ENCODE data around the gene RYR3. TPM values are rescaled to one million over a fixed set of nuclear protein-coding genes. Genes with fewer than 3 reads are reported as not detected.

The RYR3 gene
- total RNA-seq, 6 experiments from 2014 or later = not detected

GRCh38 chr15:33411596-33412540 lies 101.1 kb downstream of the RYR3 start:
- H3K36me3 Mint-ChIP-seq (ENCODE audit: low read depth) = no peaks in the 10 kb centered on the region
- peaks cover 2% of the 10 kb centered on the region for H3K27me3 Mint-ChIP-seq (ENCODE audit: insufficient read depth)
- DNase-seq = no peak
- no peak overlapping the region for H3K27ac Mint-ChIP-seq
- no peaks in the 10 kb centered on the region for H3K9me3 Mint-ChIP-seq
- no peak for TF ChIP-seq CTCF (IDR thresholded peaks at IDR 0.05)
- H3K4me3 Mint-ChIP-seq = no peak overlapping the region
- no peaks in the 10 kb centered on the region for H3K4me1 Mint-ChIP-seq (ENCODE audit: low read depth)

- Mint-ChIP-seq H3K27ac (no peak overlapping the region), H3K4me1 (ENCODE audit: low read depth) (no peaks in the 10 kb centered on the region), H3K9me3 (no peaks in the 10 kb centered on the region), H3K36me3 (ENCODE audit: low read depth) (no peaks in the 10 kb centered on the region), H3K27me3 (ENCODE audit: insufficient read depth) (peaks cover 8% of the 10 kb centered on the region), H3K4me3 (no peak overlapping the region)
- no peak for TF ChIP-seq CTCF (IDR thresholded peaks at IDR 0.05)
- DNase-seq = no peak
Measured at GRCh38 chr15:33419701-33420100, 108.9 kb downstream of the RYR3 start.

GRCh38 chr15:33424025-33424424 lies 113.3 kb downstream of the RYR3 start:
- Mint-ChIP-seq H3K4me3 (no peak overlapping the region), H3K36me3 (ENCODE audit: low read depth) (no peaks in the 10 kb centered on the region), H3K27ac (no peak overlapping the region), H3K9me3 (no peaks in the 10 kb centered on the region), H3K4me1 (ENCODE audit: low read depth) (no peaks in the 10 kb centered on the region), H3K27me3 (ENCODE audit: insufficient read depth) (peaks cover 8% of the 10 kb centered on the region)
- no peak for DNase-seq
- no peak for TF ChIP-seq CTCF (IDR thresholded peaks at IDR 0.05)

DNA sequence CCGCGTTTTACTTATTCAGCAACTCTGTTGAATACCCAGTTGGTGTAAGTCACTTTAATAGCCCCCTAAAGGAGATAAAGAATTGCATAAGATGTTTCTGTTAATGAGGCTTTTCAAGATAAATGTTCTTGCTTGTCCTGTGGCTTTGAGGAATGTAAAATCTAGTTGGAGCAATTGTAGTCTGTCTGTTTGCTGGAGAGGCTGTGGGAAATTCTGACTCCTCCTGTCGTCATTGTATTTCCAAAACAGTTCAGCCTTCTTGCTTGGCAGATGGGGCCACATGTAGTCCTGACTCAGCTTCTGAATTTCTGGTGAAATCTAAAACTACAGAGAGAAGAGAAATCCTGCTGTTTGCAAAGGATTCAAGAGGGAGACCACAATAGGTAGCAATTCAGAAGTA lies 114.4 kb downstream of the RYR3 start:
- DNase-seq = peak; percentile 7
- TF ChIP-seq CTCF (IDR thresholded peaks at IDR 0.05) = no peak
- Mint-ChIP-seq H3K4me3 (no peak overlapping the region), H3K9me3 (no peaks in the 10 kb centered on the region), H3K27ac (no peak overlapping the region), H3K4me1 (ENCODE audit: low read depth) (no peaks in the 10 kb centered on the region), H3K27me3 (ENCODE audit: insufficient read depth) (peaks cover 8% of the 10 kb centered on the region), H3K36me3 (ENCODE audit: low read depth) (no peaks in the 10 kb centered on the region)

- no peak for TF ChIP-seq CTCF (IDR thresholded peaks at IDR 0.05)
- Mint-ChIP-seq H3K36me3 (ENCODE audit: low read depth) (no peaks in the 10 kb centered on the region), H3K4me1 (ENCODE audit: low read depth) (no peaks in the 10 kb centered on the region), H3K4me3 (no peak overlapping the region), H3K27me3 (ENCODE audit: insufficient read depth) (peaks cover 3% of the 10 kb centered on the region), H3K27ac (no peak overlapping the region), H3K9me3 (peaks cover 5% of the 10 kb centered on the region; the same call in 1 of the 2 replicates)
- no peak for DNase-seq
Measured at GRCh38 chr15:33430577-33430976, 119.8 kb downstream of the RYR3 start.
